ENCODE results near the gene CSPG4. TPM values are rescaled to one million over a fixed set of nuclear protein-coding genes. Genes with fewer than 3 reads are reported as not detected.

Gene CSPG4
- total and polyA plus RNA-seq, 2 donors (not counting 1 experiment from before 2014, with no cell fraction given): 0.03 to 0.15 TPM

GRCh38 chr15:75669191-75669878, 43.3 kb downstream of the CSPG4 start:
- Histone ChIP-seq H3K79me2 (ENCODE audit: control insufficient read depth, insufficient read depth, low read length) (no peaks in the 10 kb centered on the region), H2AFZ (ENCODE audit: insufficient read depth, low read depth, low read length, poor library complexity, severe bottlenecking) (no peak overlapping the region), H3K27ac (ENCODE audit: low read length in 2 of 2) (no peak overlapping the region), H3K4me2 (replicated peaks; ENCODE audit: low read depth, low read length, poor library complexity, severe bottlenecking) (no peak overlapping the region), H3K4me1 (ENCODE audit: control insufficient read depth in 2 of 2, insufficient read depth in 2 of 2, low read length in 2 of 2) (no peaks in the 10 kb centered on the region), H3K27me3 (replicated peaks in 1 of 4; ENCODE audit: control extremely low read depth in 1 of 4, control insufficient read depth in 3 of 4, insufficient read depth in 4 of 4, low read length in 3 of 4) (no peaks in the 10 kb centered on the region), H3K9me3 (ENCODE audit: control extremely low read depth in 1 of 3, control insufficient read depth in 2 of 3, insufficient read depth in 1 of 3, low read length in 2 of 3) (no peaks in the 10 kb centered on the region), H3K36me3 (replicated peaks in 1 of 2; ENCODE audit: control extremely low read depth in 1 of 2, control insufficient read depth in 1 of 2, extremely low read depth in 1 of 2, insufficient read depth in 2 of 2, low read length in 1 of 2) (no peaks in the 10 kb centered on the region), H3K4me3 (ENCODE audit: control extremely low read depth in 1 of 5, extremely low read depth in 1 of 5, insufficient read depth in 1 of 5, low read depth in 2 of 5, low read length in 4 of 5) (no peak overlapping the region), H4K20me1 (ENCODE audit: control insufficient read depth, insufficient read depth, low read length, poor library complexity, severe bottlenecking) (no peaks in the 10 kb centered on the region), H3K9ac (ENCODE audit: low read length) (no peak overlapping the region)
- intact Hi-C loops (cut with micrococcal nuclease): no loop called here
- Mint-ChIP-seq H3K9me3 (ENCODE audit: insufficient read depth) (no peaks in the 10 kb centered on the region), H3K4me3 (no peak overlapping the region), H3K27me3 (no peaks in the 10 kb centered on the region), H3K27ac (no peak overlapping the region), H3K4me1 (peaks cover 1% of the 10 kb centered on the region)
- POLR2A ChIA-PET: no interaction called here
- no peak for DNase-seq
- no peak for ATAC-seq (ENCODE audit: low read depth)
- CTCF ChIA-PET: no interaction called here
- WGBS (ENCODE audit: insufficient coverage): 90% methylated on average over 8 of the region's 14 CpGs
- TF ChIP-seq, protein P1, sequence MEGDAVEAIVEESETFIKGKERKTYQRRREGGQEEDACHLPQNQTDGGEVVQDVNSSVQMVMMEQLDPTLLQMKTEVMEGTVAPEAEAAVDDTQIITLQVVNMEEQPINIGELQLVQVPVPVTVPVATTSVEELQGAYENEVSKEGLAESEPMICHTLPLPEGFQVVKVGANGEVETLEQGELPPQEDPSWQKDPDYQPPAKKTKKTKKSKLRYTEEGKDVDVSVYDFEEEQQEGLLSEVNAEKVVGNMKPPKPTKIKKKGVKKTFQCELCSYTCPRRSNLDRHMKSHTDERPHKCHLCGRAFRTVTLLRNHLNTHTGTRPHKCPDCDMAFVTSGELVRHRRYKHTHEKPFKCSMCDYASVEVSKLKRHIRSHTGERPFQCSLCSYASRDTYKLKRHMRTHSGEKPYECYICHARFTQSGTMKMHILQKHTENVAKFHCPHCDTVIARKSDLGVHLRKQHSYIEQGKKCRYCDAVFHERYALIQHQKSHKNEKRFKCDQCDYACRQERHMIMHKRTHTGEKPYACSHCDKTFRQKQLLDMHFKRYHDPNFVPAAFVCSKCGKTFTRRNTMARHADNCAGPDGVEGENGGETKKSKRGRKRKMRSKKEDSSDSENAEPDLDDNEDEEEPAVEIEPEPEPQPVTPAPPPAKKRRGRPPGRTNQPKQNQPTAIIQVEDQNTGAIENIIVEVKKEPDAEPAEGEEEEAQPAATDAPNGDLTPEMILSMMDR (IDR thresholded peaks at IDR 0.05): no peak
- no peak for TF ChIP-seq EZH2 (IDR thresholded peaks at IDR 0.05; ENCODE audit: borderline replicate concordance, insufficient read depth, low read depth, low read length, poor library complexity, severe bottlenecking)

GRCh38 chr15:75666823-75667501, 45.7 kb downstream of the CSPG4 start:
- no peak for ATAC-seq (ENCODE audit: low read depth)
- no peak overlapping the region for H3K27ac Mint-ChIP-seq
- no peaks in the 10 kb centered on the region for H4K20me1 ChIP-seq (ENCODE audit: control insufficient read depth, insufficient read depth, low read length, poor library complexity, severe bottlenecking)
- DNase-seq: no peak
- no peak overlapping the region for H2AFZ ChIP-seq (ENCODE audit: insufficient read depth, low read depth, low read length, poor library complexity, severe bottlenecking)
- no peaks in the 10 kb centered on the region for H3K27me3 ChIP-seq (replicated peaks in 1 of 4; ENCODE audit: control extremely low read depth in 1 of 4, control insufficient read depth in 3 of 4, insufficient read depth in 4 of 4, low read length in 3 of 4)
- no peaks in the 10 kb centered on the region for H3K9me3 Mint-ChIP-seq (ENCODE audit: insufficient read depth)
- POLR2A ChIA-PET: interaction anchor here (0.6 kb wide), 1 partner anchor 111 kb away, joined by 9 read pairs; no protein-coding TSS in a partner anchor
- no peak overlapping the region for H3K4me3 ChIP-seq (ENCODE audit: control extremely low read depth in 1 of 5, extremely low read depth in 1 of 5, insufficient read depth in 1 of 5, low read depth in 2 of 5, low read length in 4 of 5)
- no peak overlapping the region for H3K9ac ChIP-seq (ENCODE audit: low read length)
- TF ChIP-seq, protein P1 (IDR thresholded peaks at IDR 0.05): no peak
- no peak for TF ChIP-seq EZH2 (IDR thresholded peaks at IDR 0.05; ENCODE audit: borderline replicate concordance, insufficient read depth, low read depth, low read length, poor library complexity, severe bottlenecking)
- intact Hi-C loops (cut with micrococcal nuclease): no loop called here
- H3K27ac ChIP-seq (ENCODE audit: low read length in 2 of 2): no peak overlapping the region
- no peak overlapping the region for H3K4me2 ChIP-seq (replicated peaks; ENCODE audit: low read depth, low read length, poor library complexity, severe bottlenecking)
- H3K4me3 Mint-ChIP-seq: no peak overlapping the region
- WGBS (ENCODE audit: insufficient coverage): 89% methylated on average over 7 of the region's 15 CpGs
- H3K27me3 Mint-ChIP-seq: no peaks in the 10 kb centered on the region
- H3K79me2 ChIP-seq (ENCODE audit: control insufficient read depth, insufficient read depth, low read length): no peaks in the 10 kb centered on the region
- CTCF ChIA-PET: interaction anchor here (1.7 kb wide), 1 partner anchor 62 kb away, joined by 3 read pairs; no protein-coding TSS in a partner anchor
- no peaks in the 10 kb centered on the region for H3K36me3 ChIP-seq (replicated peaks in 1 of 2; ENCODE audit: control extremely low read depth in 1 of 2, control insufficient read depth in 1 of 2, extremely low read depth in 1 of 2, insufficient read depth in 2 of 2, low read length in 1 of 2)
- no peaks in the 10 kb centered on the region for H3K9me3 ChIP-seq (ENCODE audit: control extremely low read depth in 1 of 3, control insufficient read depth in 2 of 3, insufficient read depth in 1 of 3, low read length in 2 of 3)
- no peaks in the 10 kb centered on the region for H3K4me1 ChIP-seq (ENCODE audit: control insufficient read depth in 2 of 2, insufficient read depth in 2 of 2, low read length in 2 of 2)
- no peaks in the 10 kb centered on the region for H3K4me1 Mint-ChIP-seq
